Measurements from ENCODE around the gene CDH11.

DNA sequence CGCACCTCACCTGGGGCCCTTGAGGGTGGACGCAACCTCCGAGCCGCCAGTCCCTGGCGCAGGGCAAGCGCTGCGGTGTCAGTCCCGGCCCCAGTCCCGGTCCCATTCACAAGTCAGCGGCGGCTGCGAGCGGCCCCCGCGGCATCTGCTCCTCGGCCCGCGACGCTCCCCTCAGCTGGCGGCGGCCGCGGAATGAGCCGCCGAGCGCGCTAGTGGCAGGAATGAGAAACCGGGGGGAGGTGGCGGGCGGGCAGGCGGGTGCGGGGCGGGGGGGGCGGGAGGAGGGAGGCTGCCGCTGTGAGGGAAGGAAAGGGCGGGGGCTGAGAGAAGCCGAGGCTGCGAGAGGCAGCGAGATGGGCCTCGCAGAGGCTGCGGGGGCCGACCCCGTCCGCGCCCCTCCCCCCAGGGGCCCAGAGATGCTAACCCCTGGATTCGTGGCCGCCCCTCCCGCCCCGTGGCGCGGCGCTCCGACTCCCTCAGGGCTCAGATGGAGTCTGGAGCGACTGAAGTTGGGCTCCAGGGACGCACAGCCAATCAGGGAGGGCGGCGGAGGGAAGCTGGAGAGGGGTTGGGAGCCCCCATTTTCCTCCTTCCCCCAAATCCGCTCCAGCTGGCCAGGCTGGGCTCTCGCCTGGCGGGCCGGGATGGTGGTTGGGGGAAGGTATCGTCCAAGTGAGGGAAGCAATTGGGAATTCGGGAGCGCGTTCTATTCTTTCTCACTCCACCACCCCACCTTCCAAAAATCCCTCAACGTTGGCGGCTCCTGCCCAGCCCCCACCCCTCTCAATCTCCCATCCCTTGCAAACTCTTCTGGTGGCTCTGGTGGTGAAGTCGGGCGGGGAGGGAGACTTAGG lies at the start of gene CDH11:
- no peak for TF ChIP-seq POLR2AphosphoS5 (IDR thresholded peaks at IDR 0.05; ENCODE audit: low read depth, low read length)
- TF ChIP-seq POLR2A (IDR thresholded peaks at IDR 0.05; ENCODE audit: low read depth, low read length): no peak
- TF ChIP-seq TAF1 (IDR thresholded peaks at IDR 0.05; ENCODE audit: low read depth, low read length): no peak
- TF ChIP-seq POU2F2 (IDR thresholded peaks at IDR 0.05; ENCODE audit: low read depth, low read length): no peak
- no peak for TF ChIP-seq PAX5 (IDR thresholded peaks at IDR 0.05; ENCODE audit: insufficient read depth, low read length, severe bottlenecking)
